SK-N-SH (cell line): ENCODE results near the gene LHPP. TPM values are rescaled to one million over a fixed set of nuclear protein-coding genes. Genes with fewer than 3 reads are reported as not detected.
A peak's percentile ranks its signal among the peaks of the same experiment; 100 is the strongest.

Experiments
- CTCF ChIA-PET: fragments of 300-600, 350-600 bp; formaldehyde crosslinking; extraction: SDS; loops from one replicate; lab custom pipeline; 2021; lab: Yijun Ruan, JAX
- POLR2A ChIA-PET: fragments of 350-600 bp; sonication (Branson Sonifier 250); formaldehyde crosslinking; extraction: SDS; loops from one replicate; lab custom pipeline; 2020; ENCODE audit warnings: antibody characterized with exemption, inconsistent platforms; lab: Yijun Ruan, JAX
- DNase-seq: peaks from one replicate; pipeline ENCODE4 v3.0.0; 2012
- H2AFZ ChIP-seq: fragments of 200-600 bp; sonication (generic); 2 replicates; pipeline ENCODE4 v1.8.1; 2016; ENCODE audit warnings: antibody characterized with exemption, mild to moderate bottlenecking, low read depth
- H3F3A ChIP-seq: fragments of 200-600 bp; sonication (generic); replicated peaks from 2 replicates; pipeline ENCODE3; 2016; ENCODE audit warnings: antibody characterized with exemption, mild to moderate bottlenecking; ENCODE audit not compliant: insufficient read depth
- H3K27ac ChIP-seq, 2 experiments: fragments of 200-500 bp in 1 of 2; fragments of 200-600 bp in 1 of 2; sonication (Bioruptor generic) in 1 of 2; sonication (generic), shearing (Covaris generic) in 1 of 2; 2 replicates each; pipeline versions ENCODE4 v1.5.1 to v1.6.1; 2014 to 2016; ENCODE audit warnings: low read depth in 2 of 2, inconsistent platforms in 1 of 2, low read length in 1 of 2, mild to moderate bottlenecking in 1 of 2, mixed read lengths in 1 of 2
- H3K27me3 ChIP-seq: fragments of 200-600 bp; sonication (generic), shearing (Covaris generic); 2 replicates; pipeline ENCODE4 v1.6.1; 2016; ENCODE audit warnings: mixed run types; ENCODE audit not compliant: insufficient read depth
- H3K36me3 ChIP-seq, 2 experiments: fragments of 200-500 bp in 1 of 2; fragments of 200-600 bp in 1 of 2; sonication (Bioruptor generic) in 1 of 2; sonication (generic) in 1 of 2; replicated peaks in 1 of 2; 2 replicates each; pipeline versions ENCODE3 to v1.5.1; 2014 to 2016; ENCODE audit warnings: low read length in 1 of 2, mild to moderate bottlenecking in 1 of 2; ENCODE audit not compliant: insufficient read depth in 2 of 2, control insufficient read depth in 1 of 2
- H3K4me1 ChIP-seq, 2 experiments: fragments of 200-500 bp in 1 of 2; fragments of 200-600 bp in 1 of 2; sonication (Bioruptor generic) in 1 of 2; sonication (generic), shearing (Covaris generic) in 1 of 2; 2 replicates each; pipeline versions ENCODE4 v1.5.1 to v1.6.1; 2014 to 2016; ENCODE audit warnings: low read depth in 1 of 2, low read length in 1 of 2, mixed run types in 1 of 2; ENCODE audit not compliant: insufficient read depth in 2 of 2, control insufficient read depth in 1 of 2
- H3K4me2 ChIP-seq: fragments of 200-600 bp; sonication (generic), shearing (Covaris generic); 2 replicates; pipeline ENCODE4 v1.6.1; 2017; ENCODE audit warnings: mixed run types
- H3K4me3 ChIP-seq, 2 experiments: fragments of 200-500 bp in 1 of 2; fragments of 200-600 bp in 1 of 2; sonication (Bioruptor generic) in 1 of 2; sonication (generic), shearing (Covaris generic) in 1 of 2; 2 replicates each; pipeline versions ENCODE4 v1.5.1 to v1.8.1; 2014 to 2016; ENCODE audit warnings: low read depth in 2 of 2, inconsistent platforms in 1 of 2, low read length in 1 of 2, mild to moderate bottlenecking in 1 of 2, mixed read lengths in 1 of 2, moderate library complexity in 1 of 2
- H3K79me2 ChIP-seq: fragments of 200-600 bp; sonication (generic); 2 replicates; pipeline ENCODE4 v1.8.1; 2017; ENCODE audit warnings: mild to moderate bottlenecking; ENCODE audit not compliant: insufficient read depth
- H3K9ac ChIP-seq: fragments of 200-600 bp; sonication (generic); 2 replicates; pipeline ENCODE4 v1.6.1; 2017; ENCODE audit warnings: mixed run types
- H3K9me2 ChIP-seq: fragments of 200-600 bp; sonication (generic); 2 replicates; pipeline ENCODE4 v1.6.1; 2017; ENCODE audit warnings: mixed run types
- H3K9me3 ChIP-seq: fragments of 200-600 bp; sonication (generic); 2 replicates; pipeline ENCODE4 v1.6.1; 2017; ENCODE audit warnings: mixed run types, mild to moderate bottlenecking, moderate library complexity
- H4K20me1 ChIP-seq: fragments of 200-600 bp; sonication (generic); 2 replicates; pipeline ENCODE4 v1.6.1; 2017; ENCODE audit warnings: mild to moderate bottlenecking, mixed run types; ENCODE audit not compliant: insufficient read depth
- CHD2 ChIP-seq: fragments of 150-350 bp; IDR thresholded peaks from 2 replicates; pipeline ENCODE4 v1.6.1; 2018; ENCODE audit warnings: low read length; ENCODE audit not compliant: partially characterized antibody
- RAD21 ChIP-seq: IDR thresholded peaks from 2 replicates; pipeline ENCODE4 v1.6.1; 2012; ENCODE audit warnings: mild to moderate bottlenecking, low read length
- REST ChIP-seq: IDR thresholded peaks from 2 replicates; pipeline ENCODE4 v1.6.1; 2012; ENCODE audit warnings: mild to moderate bottlenecking, low read depth, low read length, moderate library complexity
- RXRA ChIP-seq: IDR thresholded peaks from 2 replicates; pipeline ENCODE4 v1.4.0; 2012; ENCODE audit warnings: low read depth, mild to moderate bottlenecking, borderline replicate concordance
- SMC3 ChIP-seq: IDR thresholded peaks from 2 replicates; pipeline ENCODE4 v1.6.1; 2012; ENCODE audit warnings: low read depth, low read length, improper control_type of control experiment
- TAF1 ChIP-seq: IDR thresholded peaks from 2 replicates; pipeline ENCODE4 v1.6.1; 2012; ENCODE audit warnings: low read depth, mild to moderate bottlenecking, low read length, moderate library complexity, borderline replicate concordance
- USF1 ChIP-seq: IDR thresholded peaks from 2 replicates; pipeline ENCODE4 v1.4.0; 2012; ENCODE audit warnings: low read depth, borderline replicate concordance
- YY1 ChIP-seq: IDR thresholded peaks from 2 replicates; pipeline ENCODE4 v1.4.0; 2012; ENCODE audit warnings: low read depth, mild to moderate bottlenecking
- WGBS: methylation state at CpG from one replicate; pipeline ENCODE4 v1.1.6; 2017; ENCODE audit warnings: low lambda C conversion rate; 5-methylcytosine and 5-hydroxymethylcytosine counted together
- polyA plus RNA-seq, 3 experiments: library from polyadenylated mRNA; depleted of rRNA; stranded (reverse); fragments of >200 nt; gene quantifications; 2 replicates each; pipeline ENCODE4 v1.2.3, GENCODE V29; 2012

Gene LHPP
- polyA plus RNA-seq, 1 of the 3 experiments (the other 2 are of a cell fraction) = 29.8 TPM

- CTCF ChIA-PET = interaction anchor here (0.6 kb wide), 1 partner anchor 12 kb away, joined by 3 read pairs; no protein-coding TSS in a partner anchor
- no peaks in the 10 kb centered on the region for H3K9me2 ChIP-seq
Observed at GRCh38 chr10:124518366-124518765, 56.7 kb downstream of the LHPP start.

GRCh38 chr10:124520558-124521428, 59.2 kb downstream of the LHPP start:
- Histone ChIP-seq H3K9me3 (no peaks in the 10 kb centered on the region), H3F3A (no peaks in the 10 kb centered on the region), H2AFZ (no peak overlapping the region), H3K4me1 (peaks cover 0 to 10% of the 10 kb centered on the region in 2 experiments; a peak in 1 of 4 replicates), H3K4me2 (no peak overlapping the region), H3K27me3 (no peaks in the 10 kb centered on the region), H3K9ac (no peak overlapping the region), H3K27ac (no peak overlapping the region), H3K79me2 (no peaks in the 10 kb centered on the region), H3K9me2 (no peaks in the 10 kb centered on the region), H3K4me3 (no peak overlapping the region)
- CTCF ChIA-PET = interaction anchor here (1.3 to 2.1 kb wide), 3 partner anchors 10 to 225 kb away, joined by 3 to 10 read pairs (median 3); no protein-coding TSS in a partner anchor
- WGBS = 86% methylated on average over 14 of the region's 20 CpGs
- peak; percentile 31 for TF ChIP-seq RAD21
- TF ChIP-seq REST = no peak
- TF ChIP-seq, all 33 proteins: peak for 1
- POLR2A ChIA-PET = no interaction called here
- H3K36me3 ChIP-seq = no peaks in the 10 kb centered on the region
- H4K20me1 ChIP-seq = no peaks in the 10 kb centered on the region
- DNase-seq = no peak

More at GRCh38 chr10:124518366-124518765, 56.7 kb downstream of the LHPP start:
- H3K79me2 ChIP-seq = no peaks in the 10 kb centered on the region
- no peak for TF ChIP-seq TAF1
- no peak for TF ChIP-seq SMC3
- no peak for TF ChIP-seq USF1
- TF ChIP-seq YY1 = no peak
- TF ChIP-seq CHD2 = no peak
- no peak for TF ChIP-seq RXRA
- TF ChIP-seq, all 33 proteins: peak for 0
- DNase-seq = no peak
- no peaks in the 10 kb centered on the region for H3K27me3 ChIP-seq
- no peaks in the 10 kb centered on the region for H3F3A ChIP-seq
- 97% methylated on average over 7 of the region's 15 CpGs for WGBS
- no peak overlapping the region for H3K4me3 ChIP-seq
- H4K20me1 ChIP-seq = no peaks in the 10 kb centered on the region
- H3K4me1 ChIP-seq = no peaks in the 10 kb centered on the region; a peak in 1 of 4 replicates
- H2AFZ ChIP-seq = no peak overlapping the region
- H3K9me3 ChIP-seq = no peaks in the 10 kb centered on the region
- no peak overlapping the region for H3K9ac ChIP-seq
- H3K36me3 ChIP-seq = no peaks in the 10 kb centered on the region
- H3K4me2 ChIP-seq = no peak overlapping the region
- no peak overlapping the region for H3K27ac ChIP-seq
- POLR2A ChIA-PET = no interaction called here
